A549 (cell line): ENCODE measurements around the gene TUT7. TPM values are rescaled to one million over a fixed set of nuclear protein-coding genes. Genes with fewer than 3 reads are reported as not detected.

Experiments used
- ATAC-seq, 2 experiments: fragments of 200-7000 bp in 1 of 2; fragments of >200 bp in 1 of 2; cut with Nextera tagmentation in 1 of 2; cut with Tn5 transposase in 1 of 2; 3 replicates each; pipeline versions ENCODE4 v1.8.0 to v1.9.1; 2018 to 2020; ENCODE audit warnings: mild to moderate bottlenecking in 1 of 2, moderate library complexity in 1 of 2
- CTCF ChIA-PET: fragments of 300-600 bp; sonication (Branson Sonifier 250); formaldehyde crosslinking; extraction: SDS; loops from one replicate; lab custom pipeline; 2021; ENCODE audit warnings: antibody characterized with exemption, inconsistent platforms; lab: Yijun Ruan, JAX
- POLR2A ChIA-PET: fragments of 350-600 bp; formaldehyde crosslinking; extraction: SDS; loops from one replicate; lab custom pipeline; 2021; ENCODE audit warnings: antibody characterized with exemption, inconsistent platforms; lab: Yijun Ruan, JAX
- DNase-seq, 2 experiments: peaks; one replicate each; pipeline versions ENCODE4 v3.0.0 to v3.0.0-alpha.2; 2011 to 2016; ENCODE audit warnings: low read depth in 1 of 2, low spot score in 1 of 2
- FAIRE-seq: peaks from 2 replicates; lab custom pipeline; 2011; peaks lifted over from hg19 to GRCh38; lab: Jason Lieb, UNC
- H3K27ac ChIP-seq, 2 experiments: fragments of >200 bp; sonication (Bioruptor Twin); formaldehyde crosslinking; 3 replicates each; pipeline ENCODE4 v1.5.1; 2016 to 2017
- H3K4me1 ChIP-seq: fragments of >200 bp; sonication (Bioruptor Twin); formaldehyde crosslinking; 3 replicates; pipeline ENCODE4 v1.6.1; 2016
- H3K4me2 ChIP-seq: fragments of >200 bp; sonication (Bioruptor Twin); formaldehyde crosslinking; 3 replicates; pipeline ENCODE4 v1.6.1; 2016
- H3K4me3 ChIP-seq: fragments of >200 bp; sonication (Bioruptor Twin); formaldehyde crosslinking; 3 replicates; pipeline ENCODE4 v1.5.1; 2016
- H3K9me3 ChIP-seq: fragments of >200 bp; sonication (Bioruptor Twin); formaldehyde crosslinking; 3 replicates; pipeline ENCODE4 v1.6.1; 2016
- BHLHE40 ChIP-seq: IDR thresholded peaks from 2 replicates; pipeline ENCODE4 v1.6.1; 2012; ENCODE audit warnings: low read depth, low read length, inconsistent platforms
- CHD2 ChIP-seq: fragments of 150-350 bp; IDR thresholded peaks from 2 replicates; pipeline ENCODE4 v1.6.1; 2014; ENCODE audit warnings: low read length; ENCODE audit not compliant: partially characterized antibody
- CHD4 ChIP-seq: fragments of 200-600 bp; sonication (generic); IDR thresholded peaks from 2 replicates; pipeline ENCODE4 v1.6.1; 2016; ENCODE audit warnings: antibody characterized with exemption, mild to moderate bottlenecking, borderline replicate concordance
- FOSL2 ChIP-seq, 2 experiments: fragments of 450-650 bp in 1 of 2; fragments of >200 bp in 1 of 2; sonication (Bioruptor Twin) in 1 of 2; formaldehyde crosslinking; IDR thresholded peaks; 2 replicates each; pipeline versions ENCODE4 v1.5.0 to v1.6.1; 2016 to 2020; ENCODE audit warnings: mild to moderate bottlenecking in 1 of 2, moderate library complexity in 1 of 2
- HDAC2 ChIP-seq: fragments of 200-600 bp; sonication (generic); IDR thresholded peaks from 2 replicates; pipeline ENCODE4 v1.6.1; 2016
- HOXB13 ChIP-seq: fragments of 250-450 bp; sonication (Bioruptor Pico); IDR thresholded peaks from 2 replicates; pipeline ENCODE4 v1.5.0; 2020; ENCODE audit warnings: low read depth, mild to moderate bottlenecking, moderate library complexity
- HOXB5 ChIP-seq: fragments of 250-450 bp; sonication (Bioruptor Pico); IDR thresholded peaks from 2 replicates; pipeline ENCODE4 v1.5.0; 2020; ENCODE audit warnings: mild to moderate bottlenecking, moderate library complexity
- KDM1A ChIP-seq: fragments of 200-600 bp; sonication (generic); IDR thresholded peaks from 2 replicates; pipeline ENCODE4 v1.6.1; 2016; ENCODE audit warnings: low read depth, mild to moderate bottlenecking
- NFE2L2 ChIP-seq: fragments of 150-350 bp; conservative IDR thresholded peaks from 2 replicates; pipeline ENCODE4 v1.6.1; 2014; ENCODE audit warnings: low read length
- NPAS2 ChIP-seq: fragments of 250-450 bp; sonication (Bioruptor Pico); IDR thresholded peaks from 2 replicates; pipeline ENCODE4 v1.8.0; 2022; ENCODE audit warnings: mild to moderate bottlenecking, moderate library complexity, borderline replicate concordance
- RFX5 ChIP-seq: fragments of 450-650 bp; IDR thresholded peaks from 2 replicates; pipeline ENCODE4 v1.7.1; 2014; ENCODE audit warnings: antibody characterized with exemption, mild to moderate bottlenecking, moderate library complexity
- SMC3 ChIP-seq: fragments of >200 bp; sonication (Bioruptor Twin); formaldehyde crosslinking; IDR thresholded peaks from 3 replicates; pipeline ENCODE4 v1.6.1; 2018; ENCODE audit warnings: inconsistent platforms
- ZNF302 ChIP-seq: fragments of 250-450 bp; sonication (Bioruptor Pico); IDR thresholded peaks from 2 replicates; pipeline ENCODE4 v1.9.0; 2021; ENCODE audit warnings: inconsistent platforms, mild to moderate bottlenecking, moderate library complexity
- WGBS: methylation state at CpG from one replicate; pipeline ENCODE4 v1.1.6; 2017; ENCODE audit errors: missing lambda C conversion rate; 5-methylcytosine and 5-hydroxymethylcytosine counted together
- polyA plus RNA-seq, 4 experiments: library from polyadenylated mRNA; depleted of rRNA in 3 of 4; stranded (reverse); fragments of >200 nt; fragmentation: RNase III in 1 of 4; extraction: RNeasy Plus Mini Kit Qiagen cat#74134 plus additional on column Dnase treatment in 1 of 4; gene quantifications; 2 replicates in 3 of 4; 3 replicates in 1 of 4; pipeline ENCODE4 v1.2.3, GENCODE V29; 2011 to 2017
- TF ChIP-seq, protein P1 (sequence below): fragments of >200 bp; sonication (Bioruptor Twin); formaldehyde crosslinking; IDR thresholded peaks from 3 replicates; pipeline ENCODE4 v1.5.1; 2016
- TF ChIP-seq, protein P2 (sequence below): fragments of >200 bp; sonication (Bioruptor Twin); formaldehyde crosslinking; IDR thresholded peaks from 2 replicates; pipeline ENCODE4 v1.6.1; 2016

TUT7 gene
- polyA plus RNA-seq, 2 of the 4 experiments (the other 2 are of a cell fraction), result 12.1 to 27.0 TPM

GRCh38 chr9:86286278-86286677, 67.9 kb downstream of the TUT7 start:
- CTCF ChIA-PET, result interaction anchor here (0.6 to 1.3 kb wide), 3 partner anchors 25 to 47 kb away, joined by 3 to 6 read pairs (median 3); no protein-coding TSS in a partner anchor
- FAIRE-seq (no peak), ATAC-seq (no peak), DNase-seq (no peak)
- H3K4me1 ChIP-seq, result peaks cover 13% of the 10 kb centered on the region; the same call in 2 of the 3 replicates
- H3K4me3 ChIP-seq, result no peak overlapping the region
- WGBS, result 31% methylated on average over 3 of the region's 3 CpGs
- no peak for TF ChIP-seq RFX5
- TF ChIP-seq SMC3, result no peak
- TF ChIP-seq CHD2, result no peak
- H3K9me3 ChIP-seq, result no peaks in the 10 kb centered on the region
- H3K4me2 ChIP-seq, result no peak overlapping the region
- no peak overlapping the region for H3K27ac ChIP-seq
- POLR2A ChIA-PET, result no interaction called here

- WGBS, result 91% methylated on average over 2 of the region's 2 CpGs
- DNase-seq (no peak), FAIRE-seq (no peak), ATAC-seq (no peak)
- POLR2A ChIA-PET, result no interaction called here
- Histone ChIP-seq H3K4me1 (peaks cover 22% of the 10 kb centered on the region; the same call in 2 of the 3 replicates), H3K4me3 (no peak overlapping the region), H3K9me3 (no peaks in the 10 kb centered on the region), H3K27ac (no peak overlapping the region), H3K4me2 (no peak overlapping the region)
- CTCF ChIA-PET, result interaction anchor here (1.5 kb wide), 1 partner anchor 12 kb away, joined by 4 read pairs; no protein-coding TSS in a partner anchor
- no peak for TF ChIP-seq HOXB13 (CRISPR knock-in tag)
- no peak for TF ChIP-seq KDM1A
- no peak for TF ChIP-seq BHLHE40
- no peak for TF ChIP-seq HOXB5
- TF ChIP-seq CHD4, result no peak
- no peak for TF ChIP-seq FOSL2 (IDR thresholded peaks at IDR 0.05)
- TF ChIP-seq FOSL2 (CRISPR knock-in tag; IDR thresholded peaks at IDR 0.05), result no peak
- TF ChIP-seq NPAS2, result no peak
- no peak for TF ChIP-seq NFE2L2
- TF ChIP-seq, protein P1, sequence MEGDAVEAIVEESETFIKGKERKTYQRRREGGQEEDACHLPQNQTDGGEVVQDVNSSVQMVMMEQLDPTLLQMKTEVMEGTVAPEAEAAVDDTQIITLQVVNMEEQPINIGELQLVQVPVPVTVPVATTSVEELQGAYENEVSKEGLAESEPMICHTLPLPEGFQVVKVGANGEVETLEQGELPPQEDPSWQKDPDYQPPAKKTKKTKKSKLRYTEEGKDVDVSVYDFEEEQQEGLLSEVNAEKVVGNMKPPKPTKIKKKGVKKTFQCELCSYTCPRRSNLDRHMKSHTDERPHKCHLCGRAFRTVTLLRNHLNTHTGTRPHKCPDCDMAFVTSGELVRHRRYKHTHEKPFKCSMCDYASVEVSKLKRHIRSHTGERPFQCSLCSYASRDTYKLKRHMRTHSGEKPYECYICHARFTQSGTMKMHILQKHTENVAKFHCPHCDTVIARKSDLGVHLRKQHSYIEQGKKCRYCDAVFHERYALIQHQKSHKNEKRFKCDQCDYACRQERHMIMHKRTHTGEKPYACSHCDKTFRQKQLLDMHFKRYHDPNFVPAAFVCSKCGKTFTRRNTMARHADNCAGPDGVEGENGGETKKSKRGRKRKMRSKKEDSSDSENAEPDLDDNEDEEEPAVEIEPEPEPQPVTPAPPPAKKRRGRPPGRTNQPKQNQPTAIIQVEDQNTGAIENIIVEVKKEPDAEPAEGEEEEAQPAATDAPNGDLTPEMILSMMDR, result no peak
Observed at GRCh38 chr9:86285261-86285660, 68.9 kb downstream of the TUT7 start.

DNA sequence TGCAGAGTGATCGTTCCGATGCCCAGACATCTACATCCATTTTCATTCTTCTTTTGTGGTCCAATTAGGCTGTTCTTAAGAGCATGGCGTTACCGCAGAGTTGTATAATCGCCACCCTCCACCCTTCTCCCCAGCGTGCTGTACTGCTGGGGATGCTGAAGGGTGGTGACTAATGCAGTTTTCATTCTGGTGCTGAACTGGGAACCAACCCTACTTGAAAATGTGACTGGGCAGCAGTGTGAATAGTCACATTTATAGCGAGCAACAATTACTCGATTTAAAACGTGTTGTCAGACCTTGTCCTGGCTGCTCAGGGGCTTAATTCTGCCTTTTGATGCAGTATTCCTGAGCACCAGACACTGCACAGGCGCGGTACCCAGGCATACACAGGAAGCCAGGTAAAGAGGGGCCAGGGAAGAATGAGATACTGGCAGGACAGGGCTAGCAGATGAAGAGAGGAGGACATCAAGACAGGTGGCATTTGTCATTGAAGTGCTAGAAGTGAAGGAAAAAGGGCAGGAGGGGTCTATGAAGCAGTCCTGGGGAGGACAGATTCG, 71.2 kb downstream of the TUT7 start:
- FAIRE-seq (no peak), ATAC-seq (peak; percentile 43 to 59)
- Histone ChIP-seq H3K4me1 (peaks cover 22% of the 10 kb centered on the region; the same call in 2 of the 3 replicates), H3K9me3 (no peaks in the 10 kb centered on the region), H3K27ac (peak overlapping the region; percentile 82 to 96), H3K4me3 (peak overlapping the region; percentile 69)
- CTCF ChIA-PET, result interaction anchor here (0.9 to 1.3 kb wide), 3 partner anchors 16 to 132 kb away, joined by 3 read pairs; no protein-coding TSS in a partner anchor
- WGBS, result 27% methylated on average over 12 of the region's 12 CpGs
- POLR2A ChIA-PET, result interaction anchor here (0.8 to 1.5 kb wide), 4 partner anchors 9 to 57 kb away, joined by 3 read pairs; no protein-coding TSS in a partner anchor
- TF ChIP-seq, protein P2, sequence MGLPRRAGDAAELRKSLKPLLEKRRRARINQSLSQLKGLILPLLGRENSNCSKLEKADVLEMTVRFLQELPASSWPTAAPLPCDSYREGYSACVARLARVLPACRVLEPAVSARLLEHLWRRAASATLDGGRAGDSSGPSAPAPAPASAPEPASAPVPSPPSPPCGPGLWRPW, result no peak
- TF ChIP-seq ZNF302 (CRISPR knock-in tag) (no peak), CHD4 (no peak), CHD2 (no peak), HDAC2 (no peak)
- TF ChIP-seq, all 56 proteins: peak for 0
- DNase-seq, result peak in 1 of 2 experiments; percentile 8
- H3K4me2 ChIP-seq, result peak overlapping the region; percentile 81
